Choroid plexus epithelial cell (primary cell): ENCODE data around the gene ENG.
A peak's percentile ranks its signal among the peaks of the same experiment; 100 is the strongest.

Experiments used
- DNase-seq: peaks from one replicate; pipeline ENCODE4 v3.0.0-alpha.2; 2010; ENCODE audit warnings: low read depth
- H3K4me3 ChIP-seq: 2 replicates; pipeline ENCODE4 v1.5.1; 2011; ENCODE audit warnings: low read depth, mild to moderate bottlenecking, control low read depth, low read length, moderate library complexity
- CTCF ChIP-seq: conservative IDR thresholded peaks from 2 replicates; pipeline ENCODE4 v1.5.1; 2011; ENCODE audit warnings: low read depth, mild to moderate bottlenecking, control low read depth, inconsistent platforms, low read length, moderate library complexity

Gene ENG

GRCh38 chr9:127829205-127829906 lies 25.1 kb downstream of the ENG start:
- DNase-seq: no peak
- TF ChIP-seq CTCF: no peak
- H3K4me3 ChIP-seq: no peak overlapping the region

GRCh38 chr9:127828262-127829031 lies 26.0 kb downstream of the ENG start:
- peak overlapping the region; percentile 43 for H3K4me3 ChIP-seq
- TF ChIP-seq CTCF: no peak
- DNase-seq: peak; percentile 70

- TF ChIP-seq CTCF: no peak
- no peak for DNase-seq
- H3K4me3 ChIP-seq: no peak overlapping the region
Observed at GRCh38 chr9:127826253-127826913, 28.1 kb downstream of the ENG start.

GRCh38 chr9:127825319-127826051 lies 29.0 kb downstream of the ENG start:
- H3K4me3 ChIP-seq: no peak overlapping the region
- DNase-seq: no peak
- TF ChIP-seq CTCF: peak; percentile 36

- TF ChIP-seq CTCF: no peak
- DNase-seq: no peak
- H3K4me3 ChIP-seq: no peak overlapping the region
Observed at GRCh38 chr9:127822108-127822507, 32.4 kb downstream of the ENG start.

GRCh38 chr9:127818574-127818973 lies 35.9 kb downstream of the ENG start:
- H3K4me3 ChIP-seq: no peak overlapping the region
- no peak for DNase-seq
- no peak for TF ChIP-seq CTCF
